Measurements from ENCODE around the gene CRACR2B. TPM values are rescaled to one million over a fixed set of nuclear protein-coding genes. Genes with fewer than 3 reads are reported as not detected.

CRACR2B gene
- total RNA-seq, 1 donor from 2014 or later: 0.53 TPM

GRCh38 chr11:837990-838307 lies 10.2 kb downstream of the CRACR2B start:
- Histone ChIP-seq H3K4me3 (ENCODE audit: low read depth, low read length) (no peak overlapping the region), H3K27me3 (ENCODE audit: control insufficient read depth, insufficient read depth, low read length) (no peaks in the 10 kb centered on the region), H3K36me3 (ENCODE audit: control insufficient read depth, insufficient read depth, low read length) (peaks cover 42% of the 10 kb centered on the region)
- DNase-seq (ENCODE audit: low read depth) (no peak), FAIRE-seq (no peak)
- no peak for TF ChIP-seq CTCF (IDR thresholded peaks at IDR 0.05; ENCODE audit: insufficient read depth, low read length, severe bottlenecking)

- DNase-seq (ENCODE audit: low read depth) (no peak), FAIRE-seq (no peak)
- Histone ChIP-seq H3K4me3 (ENCODE audit: low read depth, low read length) (no peak overlapping the region), H3K27me3 (ENCODE audit: control insufficient read depth, insufficient read depth, low read length) (no peaks in the 10 kb centered on the region), H3K36me3 (ENCODE audit: control insufficient read depth, insufficient read depth, low read length) (peaks cover 42% of the 10 kb centered on the region)
- peak; percentile 49 for TF ChIP-seq CTCF (IDR thresholded peaks at IDR 0.05; ENCODE audit: insufficient read depth, low read length, severe bottlenecking)
Observed at GRCh38 chr11:838441-839279, 10.9 kb downstream of the CRACR2B start.

DNA sequence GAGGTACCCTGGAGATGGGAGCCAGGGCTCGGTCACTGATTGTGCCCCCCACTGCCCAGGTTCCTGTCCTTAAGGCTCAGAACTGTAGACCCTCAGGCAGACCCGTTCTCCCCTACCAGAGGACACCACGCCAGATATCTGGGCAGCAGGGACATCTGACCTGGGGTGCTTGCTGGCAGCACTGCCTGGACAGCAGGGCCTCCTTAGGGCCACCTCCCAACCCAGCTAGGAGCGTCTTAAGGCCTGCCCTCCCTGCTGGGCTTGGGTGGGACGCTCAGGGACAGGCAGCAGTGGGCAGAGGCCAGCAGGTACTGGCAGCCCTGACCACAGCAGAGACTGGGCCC lies 11.5 kb downstream of the CRACR2B start:
- TF ChIP-seq CTCF (IDR thresholded peaks at IDR 0.05; ENCODE audit: insufficient read depth, low read length, severe bottlenecking): no peak
- no peak for FAIRE-seq
- Histone ChIP-seq H3K36me3 (ENCODE audit: control insufficient read depth, insufficient read depth, low read length) (peaks cover 42% of the 10 kb centered on the region), H3K4me3 (ENCODE audit: low read depth, low read length) (no peak overlapping the region), H3K27me3 (ENCODE audit: control insufficient read depth, insufficient read depth, low read length) (no peaks in the 10 kb centered on the region)
- DNase-seq (ENCODE audit: low read depth): no peak

GRCh38 chr11:839875-840617 lies 12.3 kb downstream of the CRACR2B start:
- Histone ChIP-seq H3K4me3 (ENCODE audit: low read depth, low read length) (no peak overlapping the region), H3K36me3 (ENCODE audit: control insufficient read depth, insufficient read depth, low read length) (peaks cover 40% of the 10 kb centered on the region), H3K27me3 (ENCODE audit: control insufficient read depth, insufficient read depth, low read length) (no peaks in the 10 kb centered on the region)
- FAIRE-seq (no peak), DNase-seq (ENCODE audit: low read depth) (no peak)
- TF ChIP-seq CTCF (IDR thresholded peaks at IDR 0.05; ENCODE audit: insufficient read depth, low read length, severe bottlenecking): peak; percentile 58

- DNase-seq (ENCODE audit: low read depth) (no peak), FAIRE-seq (no peak)
- Histone ChIP-seq H3K4me3 (ENCODE audit: low read depth, low read length) (peak overlapping the region; percentile 52), H3K36me3 (ENCODE audit: control insufficient read depth, insufficient read depth, low read length) (peaks cover 30% of the 10 kb centered on the region), H3K27me3 (ENCODE audit: control insufficient read depth, insufficient read depth, low read length) (no peaks in the 10 kb centered on the region)
- no peak for TF ChIP-seq CTCF (IDR thresholded peaks at IDR 0.05; ENCODE audit: insufficient read depth, low read length, severe bottlenecking)
Observed at GRCh38 chr11:841981-842369, 14.3 kb downstream of the CRACR2B start.
